K562 (cell line): ENCODE measurements around the gene HDAC1. TPM values are rescaled to one million over a fixed set of nuclear protein-coding genes. Genes with fewer than 3 reads are reported as not detected.
A peak's percentile ranks its signal among the peaks of the same experiment; 100 is the strongest.

Source experiments
- BRCA1 ChIP-seq, 2 experiments: fragments of 450-650 bp in 1 of 2; sonication (generic) in 1 of 2; formaldehyde crosslinking in 1 of 2; IDR thresholded peaks; 2 replicates each; pipeline versions ENCODE4 v1.5.0 to v1.6.1; 2017 to 2020; ENCODE audit warnings: mild to moderate bottlenecking in 1 of 2, missing genetic modification reagents in 1 of 2
- CBFA2T3 ChIP-seq: fragments of 450-650 bp; IDR thresholded peaks from 2 replicates; pipeline ENCODE4 v1.6.1; 2017
- CREBBP ChIP-seq: IDR thresholded peaks from one replicate; pipeline ENCODE4 v1.6.1; 2012; ENCODE audit warnings: low read depth, mild to moderate bottlenecking, control low read depth, inconsistent platforms, low read length
- DACH1 ChIP-seq: fragments of 450-650 bp; IDR thresholded peaks from 2 replicates; pipeline ENCODE4 v1.6.1; 2018; ENCODE audit not compliant: partially characterized antibody
- ESRRA ChIP-seq: fragments of 450-650 bp; IDR thresholded peaks from 2 replicates; pipeline ENCODE4 v1.6.1; 2014; ENCODE audit warnings: low read depth, mild to moderate bottlenecking, moderate library complexity, borderline replicate concordance
- HMGN3 ChIP-seq: IDR thresholded peaks from 2 replicates; pipeline ENCODE4 v1.6.1; 2011; ENCODE audit warnings: borderline replicate concordance, low read depth, mild to moderate bottlenecking, mixed read lengths, low read length; ENCODE audit not compliant: insufficient read length; ENCODE audit errors: extremely low read depth
- ILF3 ChIP-seq: fragments of 450-650 bp; IDR thresholded peaks from 2 replicates; pipeline ENCODE4 v1.6.1; 2018; ENCODE audit warnings: antibody characterized with exemption, mild to moderate bottlenecking, moderate library complexity, borderline replicate concordance
- JUNB ChIP-seq: fragments of 450-650 bp; formaldehyde crosslinking; conservative IDR thresholded peaks from 2 replicates; pipeline ENCODE4 v1.4.0; 2020; ENCODE audit warnings: mild to moderate bottlenecking
- KAT2B ChIP-seq: IDR thresholded peaks from one replicate; pipeline ENCODE4 v1.6.1; 2012; ENCODE audit warnings: low read depth, mild to moderate bottlenecking, control low read depth, inconsistent platforms, low read length, moderate library complexity
- KDM5B ChIP-seq: fragments of 200-600 bp; sonication (generic); IDR thresholded peaks from 2 replicates; pipeline ENCODE4 v1.6.1; 2012; ENCODE audit warnings: low read depth, mild to moderate bottlenecking, moderate library complexity, low read length, control low read depth, inconsistent platforms; ENCODE audit not compliant: insufficient replicate concordance
- NCOA2 ChIP-seq, 2 experiments: fragments of 450-650 bp; IDR thresholded peaks; 2 replicates each; pipeline ENCODE4 v1.6.1; 2018; ENCODE audit warnings: mild to moderate bottlenecking in 2 of 2, moderate library complexity in 1 of 2; ENCODE audit not compliant: partially characterized antibody in 2 of 2
- NFE2 ChIP-seq: IDR thresholded peaks from 2 replicates; pipeline ENCODE4 v1.6.1; 2014; ENCODE audit warnings: antibody characterized with exemption, low read depth
- NFIC ChIP-seq: fragments of 450-650 bp; IDR thresholded peaks from 2 replicates; pipeline ENCODE4 v1.6.1; 2017; ENCODE audit warnings: mild to moderate bottlenecking, inconsistent platforms
- PHF21A ChIP-seq: fragments of 450-650 bp; IDR thresholded peaks from 2 replicates; pipeline ENCODE4 v1.6.1; 2017; ENCODE audit warnings: low read depth, borderline replicate concordance
- PTRF ChIP-seq: fragments of 450-650 bp; IDR thresholded peaks from 2 replicates; pipeline ENCODE4 v1.6.1; 2016; ENCODE audit warnings: mild to moderate bottlenecking, missing genetic modification characterization, missing compliant biosample characterization
- RFX1 ChIP-seq: fragments of 450-650 bp; IDR thresholded peaks from 2 replicates; pipeline ENCODE4 v1.6.1; 2016; ENCODE audit warnings: mild to moderate bottlenecking, moderate library complexity
- SAFB ChIP-seq: fragments of 200-400 bp; formaldehyde crosslinking; IDR thresholded peaks from 2 replicates; pipeline ENCODE4 v1.6.1; 2017; ENCODE audit warnings: low read depth, low read length, borderline replicate concordance
- SAP30 ChIP-seq: fragments of 200-600 bp; sonication (generic); IDR thresholded peaks from 2 replicates; pipeline ENCODE4 v1.6.1; 2012; ENCODE audit warnings: borderline replicate concordance, low read depth, mild to moderate bottlenecking, moderate library complexity, low read length, control low read depth, inconsistent platforms; ENCODE audit not compliant: insufficient read depth, poor library complexity, severe bottlenecking
- SLC30A9 ChIP-seq: fragments of 250-450 bp; sonication (Bioruptor Pico); IDR thresholded peaks from 2 replicates; pipeline ENCODE4 v1.8.0; 2022; ENCODE audit warnings: mild to moderate bottlenecking, moderate library complexity
- SMAD2 ChIP-seq: fragments of 150-350 bp; IDR thresholded peaks from 2 replicates; pipeline ENCODE4 v1.6.1; 2014; ENCODE audit warnings: low read depth, mild to moderate bottlenecking, low read length
- ZKSCAN8 ChIP-seq: fragments of 200-800 bp; sonication (Bioruptor generic); IDR thresholded peaks from 2 replicates; pipeline ENCODE4 v1.6.1; 2016; ENCODE audit warnings: missing genetic modification characterization, missing compliant biosample characterization
- ZNF224 ChIP-seq: sonication (generic); formaldehyde crosslinking; IDR thresholded peaks from 2 replicates; pipeline ENCODE4 v1.8.0; 2022; ENCODE audit warnings: mild to moderate bottlenecking, missing genetic modification reagents
- ZNF239 ChIP-seq: fragments of 250-450 bp; sonication (Bioruptor Pico); IDR thresholded peaks from 2 replicates; pipeline ENCODE4 v1.4.0; 2020; ENCODE audit warnings: mild to moderate bottlenecking
- ZNF311 ChIP-seq: fragments of 250-450 bp; sonication (Bioruptor Pico); IDR thresholded peaks from 2 replicates; pipeline ENCODE4 v1.4.0; 2020; ENCODE audit warnings: mild to moderate bottlenecking, moderate library complexity
- polyA plus RNA-seq, 8 experiments: library from polyadenylated mRNA; depleted of rRNA in 4 of 8; stranded (reverse) in 5 of 8; unstranded in 3 of 8; fragments of >200 nt; fragmentation: Nextera tagmentation in 2 of 8; fragmentation: Illumina TruSeq in 1 of 8; extraction: Ambion mirVana in 2 of 8; extraction: Trizol in 1 of 8; gene quantifications; 2 replicates each; pipeline versions ENCODE4 v1.2.1 to v1.2.3, GENCODE V29; 2011 to 2014; ENCODE audit warnings: inconsistent platforms in 1 of 8, missing spikeins in 1 of 8
- total RNA-seq, 7 experiments: library from RNA; depleted of rRNA in 6 of 7; stranded (reverse); fragments of >200 nt in 6 of 7; fragmentation: Illumina TruSeq in 2 of 7; extraction: Trizol in 2 of 7; gene quantifications; 2 replicates each; pipeline versions ENCODE4 v1.2.1 to v1.2.3, GENCODE V29; 2011 to 2021; ENCODE audit warnings: low replicate concordance in 1 of 7
- TF ChIP-seq, protein P1 (sequence below): conservative IDR thresholded peaks from 2 replicates; pipeline ENCODE4 v1.6.1; 2011; ENCODE audit warnings: low read depth, mild to moderate bottlenecking, low read length; ENCODE audit not compliant: control insufficient read depth
- TF ChIP-seq, protein P2 (sequence below), 2 experiments: fragments of 450-650 bp in 1 of 2; IDR thresholded peaks; 2 replicates each; pipeline ENCODE4 v1.6.1; 2011 to 2017; ENCODE audit warnings: low read depth in 2 of 2, antibody characterized with exemption in 1 of 2, borderline replicate concordance in 1 of 2, low read length in 1 of 2, mild to moderate bottlenecking in 1 of 2, mixed read lengths in 1 of 2; ENCODE audit not compliant: control insufficient read depth in 1 of 2

The HDAC1 gene
- total and polyA plus RNA-seq, 9 of the 15 experiments (the other 6 are each of a cell fraction or from before 2014, with no cell fraction given), result 169 to 384 (median 193) TPM

DNA sequence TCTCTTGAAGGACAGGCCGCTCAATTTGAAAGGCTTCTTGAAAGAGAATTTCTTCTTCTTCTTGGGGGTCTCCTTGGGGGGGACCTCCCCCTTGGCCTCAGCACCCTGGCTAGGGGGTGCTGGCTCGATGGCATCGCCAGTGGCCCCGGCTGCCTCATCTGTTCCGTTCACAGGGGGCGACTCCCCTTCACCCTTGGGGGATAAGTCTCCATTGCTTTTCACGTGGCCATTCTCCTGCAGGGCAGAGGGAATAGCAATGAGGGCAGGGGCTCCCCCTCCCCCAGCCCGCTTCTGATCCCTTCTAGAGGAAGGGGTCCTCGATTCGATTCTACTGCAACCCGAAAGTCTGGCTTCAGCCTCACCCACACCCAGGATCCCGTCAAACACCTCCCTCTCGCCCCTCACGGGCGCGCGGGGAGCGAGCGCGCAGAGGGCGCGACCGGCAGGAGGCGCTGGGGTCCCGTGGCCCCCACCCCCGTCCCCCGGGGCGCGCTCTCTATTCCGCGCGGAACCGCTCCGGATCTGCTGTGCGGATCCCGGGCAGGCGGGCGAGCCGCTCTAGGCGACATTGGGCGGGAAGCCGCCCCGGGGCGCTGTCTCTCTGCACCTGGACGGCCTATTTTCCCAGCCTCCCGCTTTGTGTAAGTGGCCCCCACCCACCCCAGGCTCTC is 43.1 kb downstream of the HDAC1 start (continued):
- no peak for TF ChIP-seq PTRF (tag)
- TF ChIP-seq, protein P1, sequence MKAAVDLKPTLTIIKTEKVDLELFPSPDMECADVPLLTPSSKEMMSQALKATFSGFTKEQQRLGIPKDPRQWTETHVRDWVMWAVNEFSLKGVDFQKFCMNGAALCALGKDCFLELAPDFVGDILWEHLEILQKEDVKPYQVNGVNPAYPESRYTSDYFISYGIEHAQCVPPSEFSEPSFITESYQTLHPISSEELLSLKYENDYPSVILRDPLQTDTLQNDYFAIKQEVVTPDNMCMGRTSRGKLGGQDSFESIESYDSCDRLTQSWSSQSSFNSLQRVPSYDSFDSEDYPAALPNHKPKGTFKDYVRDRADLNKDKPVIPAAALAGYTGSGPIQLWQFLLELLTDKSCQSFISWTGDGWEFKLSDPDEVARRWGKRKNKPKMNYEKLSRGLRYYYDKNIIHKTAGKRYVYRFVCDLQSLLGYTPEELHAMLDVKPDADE, result peak; percentile 37
- TF ChIP-seq KAT2B, result no peak
- TF ChIP-seq SLC30A9, result no peak
- no peak for TF ChIP-seq ZNF311
- no peak for TF ChIP-seq ZNF224 (CRISPR knock-in tag)
- TF ChIP-seq ZKSCAN8, result no peak
- TF ChIP-seq ILF3, result no peak
- peak; percentile 97 for TF ChIP-seq SAFB
- TF ChIP-seq, protein P2, sequence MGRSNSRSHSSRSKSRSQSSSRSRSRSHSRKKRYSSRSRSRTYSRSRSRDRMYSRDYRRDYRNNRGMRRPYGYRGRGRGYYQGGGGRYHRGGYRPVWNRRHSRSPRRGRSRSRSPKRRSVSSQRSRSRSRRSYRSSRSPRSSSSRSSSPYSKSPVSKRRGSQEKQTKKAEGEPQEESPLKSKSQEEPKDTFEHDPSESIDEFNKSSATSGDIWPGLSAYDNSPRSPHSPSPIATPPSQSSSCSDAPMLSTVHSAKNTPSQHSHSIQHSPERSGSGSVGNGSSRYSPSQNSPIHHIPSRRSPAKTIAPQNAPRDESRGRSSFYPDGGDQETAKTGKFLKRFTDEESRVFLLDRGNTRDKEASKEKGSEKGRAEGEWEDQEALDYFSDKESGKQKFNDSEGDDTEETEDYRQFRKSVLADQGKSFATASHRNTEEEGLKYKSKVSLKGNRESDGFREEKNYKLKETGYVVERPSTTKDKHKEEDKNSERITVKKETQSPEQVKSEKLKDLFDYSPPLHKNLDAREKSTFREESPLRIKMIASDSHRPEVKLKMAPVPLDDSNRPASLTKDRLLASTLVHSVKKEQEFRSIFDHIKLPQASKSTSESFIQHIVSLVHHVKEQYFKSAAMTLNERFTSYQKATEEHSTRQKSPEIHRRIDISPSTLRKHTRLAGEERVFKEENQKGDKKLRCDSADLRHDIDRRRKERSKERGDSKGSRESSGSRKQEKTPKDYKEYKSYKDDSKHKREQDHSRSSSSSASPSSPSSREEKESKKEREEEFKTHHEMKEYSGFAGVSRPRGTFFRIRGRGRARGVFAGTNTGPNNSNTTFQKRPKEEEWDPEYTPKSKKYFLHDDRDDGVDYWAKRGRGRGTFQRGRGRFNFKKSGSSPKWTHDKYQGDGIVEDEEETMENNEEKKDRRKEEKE (IDR thresholded peaks at IDR 0.05; ENCODE audit: borderline replicate concordance in 1 of 2, control insufficient read depth in 1 of 2, low read depth in 2 of 2, low read length in 1 of 2), result 0 out of 4 replicates have a peak, but pooled peaks of 1 of the 2 experiments have one; percentile 64
- no peak for TF ChIP-seq SMAD2
- TF ChIP-seq KDM5B, result no peak
- no peak for TF ChIP-seq ZNF239 (CRISPR knock-in tag)
- peak; percentile 91 for TF ChIP-seq HMGN3
- TF ChIP-seq NFIC, result no peak; the same call in 1 of the 2 replicates
- TF ChIP-seq ESRRA, result peak; percentile 83
- no peak for TF ChIP-seq CBFA2T3
- TF ChIP-seq NFE2, result no peak
- no peak for TF ChIP-seq SAP30
- TF ChIP-seq DACH1, result no peak
- TF ChIP-seq PHF21A, result no peak
- no peak for TF ChIP-seq NCOA2 (IDR thresholded peaks at IDR 0.05; ENCODE audit: partially characterized antibody in 2 of 2)
- TF ChIP-seq JUNB (CRISPR knock-in tag), result no peak
- TF ChIP-seq RFX1, result no peak
- no peak for TF ChIP-seq CREBBP
- no peak for TF ChIP-seq BRCA1 (IDR thresholded peaks at IDR 0.05)
- TF ChIP-seq BRCA1 (CRISPR knock-in tag; IDR thresholded peaks at IDR 0.05), result no peak
